Activated T-cell treated with anti-CD3 and anti-CD28 coated beads, Interleukin-2, amount 50 U/mL, for 1 hour (primary cell): ENCODE results near the gene PDK2.
"Not testable (repeated sequence)": the region's sequence is repeated elsewhere in the genome, so short reads cannot be mapped to it uniquely, and the experiment has no call there.

Experiments
- DNase-seq: peaks from one replicate; pipeline ENCODE4 v3.0.0-alpha.2; 2020

Gene PDK2

DNA sequence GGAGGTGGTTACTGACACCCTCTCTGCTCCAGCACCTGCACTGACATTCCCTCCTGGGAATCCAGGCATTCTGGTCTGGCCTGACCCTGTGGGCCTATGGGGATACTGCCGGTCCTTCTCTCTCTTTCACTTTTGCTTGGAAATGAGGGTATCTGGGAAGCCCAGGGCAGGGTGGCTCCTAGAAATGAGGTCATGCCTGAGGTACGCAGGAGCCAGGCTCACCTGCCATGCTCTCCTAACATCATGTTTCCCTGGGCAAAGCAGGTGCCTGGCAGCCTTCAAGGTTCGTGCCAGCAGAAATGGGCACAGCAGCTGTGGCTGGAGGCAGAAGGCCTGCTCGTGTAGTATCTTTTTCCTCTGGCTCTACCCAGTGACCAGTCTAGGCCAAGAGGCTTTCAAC, 35.9 kb upstream of the PDK2 start:
- DNase-seq = no peak

DNA sequence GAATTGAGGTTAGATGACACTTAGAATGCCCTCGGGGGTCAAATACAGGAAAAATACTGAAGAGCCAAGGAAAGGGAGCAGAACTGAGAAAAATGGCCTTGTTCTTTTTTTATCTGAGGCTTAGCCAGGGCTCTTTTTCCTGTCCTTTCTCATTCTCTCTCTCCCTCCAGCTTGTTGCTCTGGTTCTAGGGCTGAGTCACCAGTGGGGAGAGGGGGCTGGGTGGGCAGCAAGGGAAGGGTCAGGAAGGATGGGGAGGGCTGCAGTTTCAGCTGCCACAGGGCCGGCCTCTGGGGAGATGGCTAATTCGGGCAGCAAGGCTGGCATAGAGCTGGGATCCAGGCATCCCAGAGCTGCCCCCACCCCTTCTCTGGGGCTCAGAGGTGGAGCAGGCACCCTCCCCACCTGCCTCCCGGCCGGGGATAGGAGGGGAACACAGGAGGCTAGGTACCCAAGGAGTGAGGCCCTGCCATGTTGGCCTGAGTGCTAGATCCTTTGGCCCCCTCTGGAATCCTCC, 35.3 kb upstream of the PDK2 start:
- no peak for DNase-seq

DNA sequence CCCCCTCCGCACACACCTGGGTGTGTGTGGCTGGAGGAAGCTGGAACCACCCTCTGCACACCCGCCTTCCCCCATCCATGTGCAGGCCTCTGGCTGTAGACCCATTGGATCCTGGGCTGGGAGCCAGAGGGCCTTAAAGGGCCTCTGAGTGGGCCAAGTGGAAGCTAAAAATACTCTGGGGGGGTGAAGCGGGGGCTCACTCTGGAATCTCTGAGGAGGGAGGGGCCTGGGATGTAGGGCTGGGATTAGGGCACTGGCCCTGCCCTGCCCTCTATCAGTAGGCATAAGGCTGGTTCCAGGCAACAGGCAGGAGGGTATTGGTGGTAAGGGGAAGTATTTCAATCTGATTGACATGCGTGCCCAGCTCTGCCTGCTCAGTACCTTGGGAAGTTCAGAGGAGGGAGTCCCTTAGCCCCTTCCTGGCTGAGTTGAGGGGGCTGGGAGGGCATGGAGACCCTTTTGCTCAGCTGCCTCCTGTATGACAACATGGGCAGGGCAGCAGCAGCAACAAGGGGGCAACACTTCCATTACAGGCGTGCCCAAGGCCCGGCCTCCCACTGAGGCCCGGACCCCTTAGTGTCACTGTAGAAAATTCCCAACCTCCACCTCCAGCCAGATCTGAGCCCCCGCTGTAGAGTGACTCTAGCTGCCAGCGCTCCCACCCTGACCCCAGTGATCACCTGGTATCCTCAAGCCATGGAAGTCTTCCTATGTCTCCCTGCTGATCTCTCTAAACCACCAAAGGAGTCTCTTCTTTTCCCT, 34.0 kb upstream of the PDK2 start:
- DNase-seq = no peak

DNA sequence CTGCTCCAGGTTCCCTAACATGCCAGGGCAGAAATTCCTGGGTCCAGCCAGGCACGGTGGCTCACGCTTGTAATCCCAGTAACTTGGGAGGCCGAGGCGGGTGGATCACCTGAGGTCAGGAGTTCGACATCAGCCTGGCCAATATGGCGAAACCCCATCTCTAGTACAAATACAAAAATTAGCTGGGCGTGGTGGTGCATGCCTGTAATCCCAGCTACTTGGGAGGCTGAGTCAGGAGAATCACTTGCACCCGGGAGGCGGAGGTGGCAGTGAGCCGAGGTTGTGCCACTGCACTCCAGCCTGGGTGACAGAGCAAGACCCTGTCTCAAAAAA, 33.5 kb upstream of the PDK2 start:
- DNase-seq = not testable (repeated sequence)

DNA sequence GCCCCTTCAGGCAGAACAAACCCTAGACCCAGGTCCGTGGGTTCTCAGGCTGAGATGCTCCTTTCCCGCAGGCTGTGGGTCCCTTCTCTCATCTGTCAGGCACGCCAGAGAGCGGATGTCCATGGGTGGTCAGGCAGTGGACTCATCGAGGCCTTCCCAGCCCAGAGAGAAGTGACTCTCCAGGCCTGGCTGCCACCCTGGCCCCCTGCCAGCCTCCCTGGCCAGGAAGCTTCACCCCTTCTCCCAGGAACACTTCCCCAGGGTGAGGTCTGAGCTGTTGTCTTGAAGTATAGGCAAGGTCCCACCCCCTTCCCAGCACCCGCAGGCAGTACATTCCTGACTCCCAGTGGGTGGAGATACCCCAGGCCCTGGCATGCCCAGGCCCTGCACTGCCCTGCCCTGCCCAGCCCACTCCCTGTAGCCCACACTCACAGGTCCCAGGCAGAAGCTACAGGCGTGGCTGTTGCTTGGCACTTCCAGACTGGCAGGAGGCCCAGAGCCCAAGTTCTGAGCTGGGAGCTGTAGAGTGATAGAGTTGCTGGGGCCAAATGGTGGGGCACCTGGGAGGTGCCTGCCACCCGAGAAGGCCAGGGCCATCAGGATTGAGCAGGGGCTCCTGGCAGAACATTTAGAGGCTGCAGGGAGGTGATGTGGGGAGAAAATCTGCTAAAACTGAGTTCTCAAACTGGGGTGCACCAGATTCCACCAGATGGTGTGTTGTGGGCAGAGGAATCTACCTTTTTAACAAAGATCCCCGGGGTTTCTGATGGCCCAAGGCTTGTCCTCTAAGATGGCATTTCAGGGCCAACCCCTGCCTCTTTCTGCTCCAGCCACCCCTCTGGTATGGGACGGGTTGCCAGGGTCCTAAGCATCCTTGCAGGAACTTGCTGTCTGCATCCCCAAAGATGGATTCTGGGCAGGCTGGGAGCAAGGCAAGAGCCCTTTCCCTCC, 32.6 kb upstream of the PDK2 start:
- DNase-seq = no peak

DNA sequence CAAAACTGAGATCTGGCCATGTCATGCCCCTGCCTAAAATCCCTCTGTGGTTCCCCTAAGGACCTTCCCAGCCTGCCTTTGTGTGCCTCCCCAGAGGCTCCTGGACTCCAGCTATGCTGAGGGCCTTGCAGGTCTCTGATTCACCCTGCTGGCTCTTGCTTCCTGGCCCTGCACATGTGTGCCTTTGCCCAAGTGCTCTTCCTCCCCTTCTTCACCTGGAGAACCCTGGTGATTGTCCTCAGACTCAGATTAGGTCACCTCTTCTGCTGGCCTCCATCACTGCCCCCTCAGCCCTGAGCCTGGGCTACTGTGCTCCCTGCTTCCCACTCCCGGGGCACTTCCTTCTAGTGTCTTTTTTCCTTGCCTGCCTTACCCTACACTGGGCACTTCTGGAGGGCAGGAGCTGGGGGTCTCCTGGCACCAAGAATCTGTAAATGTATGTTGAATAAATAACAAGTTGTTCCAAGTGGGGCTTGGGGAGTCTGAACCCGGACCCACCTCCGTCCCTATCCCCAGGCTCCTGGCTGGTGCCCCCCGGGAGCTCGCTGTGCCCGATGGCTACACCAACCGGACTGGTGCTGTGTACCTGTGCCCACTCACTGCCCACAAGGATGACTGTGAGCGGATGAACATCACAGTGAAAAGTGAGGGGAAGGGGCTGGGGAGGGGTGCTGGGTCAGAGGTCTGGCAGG, 31.4 kb upstream of the PDK2 start:
- DNase-seq = no peak

DNA sequence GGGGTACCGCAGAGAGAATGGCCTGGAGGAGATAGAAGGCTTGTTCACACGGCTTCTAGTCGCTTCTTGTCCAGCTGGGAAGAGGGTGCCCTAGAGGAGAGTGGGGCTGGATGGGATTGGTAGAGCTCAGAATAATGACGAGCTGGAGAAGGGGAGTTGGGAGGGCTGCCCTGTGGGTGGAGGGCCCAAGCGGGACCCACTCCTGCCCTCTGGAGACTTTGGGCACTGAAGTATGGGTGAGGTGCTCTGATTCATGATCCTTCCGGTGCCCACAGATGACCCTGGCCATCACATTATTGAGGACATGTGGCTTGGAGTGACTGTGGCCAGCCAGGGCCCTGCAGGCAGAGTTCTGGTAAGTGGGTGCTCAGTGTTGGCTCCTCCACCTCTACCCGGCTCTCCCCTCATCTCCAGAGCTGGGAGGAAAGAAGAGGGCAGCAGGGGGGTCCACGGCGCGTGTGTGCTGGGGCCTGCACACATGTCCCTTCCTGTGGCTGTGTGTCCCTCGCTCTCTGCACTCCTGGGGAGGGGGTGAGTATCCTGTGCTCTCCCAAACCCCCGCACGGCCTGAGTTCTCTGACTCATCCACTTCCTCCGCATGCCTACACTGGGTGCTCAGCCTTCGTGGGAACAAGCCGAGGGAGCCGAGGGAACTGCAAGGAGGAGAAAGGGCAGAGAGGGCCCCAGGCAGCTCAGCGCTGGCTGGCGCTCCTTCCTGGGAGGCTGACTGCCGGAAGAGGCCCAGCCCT, 30.7 kb upstream of the PDK2 start:
- no peak for DNase-seq

DNA sequence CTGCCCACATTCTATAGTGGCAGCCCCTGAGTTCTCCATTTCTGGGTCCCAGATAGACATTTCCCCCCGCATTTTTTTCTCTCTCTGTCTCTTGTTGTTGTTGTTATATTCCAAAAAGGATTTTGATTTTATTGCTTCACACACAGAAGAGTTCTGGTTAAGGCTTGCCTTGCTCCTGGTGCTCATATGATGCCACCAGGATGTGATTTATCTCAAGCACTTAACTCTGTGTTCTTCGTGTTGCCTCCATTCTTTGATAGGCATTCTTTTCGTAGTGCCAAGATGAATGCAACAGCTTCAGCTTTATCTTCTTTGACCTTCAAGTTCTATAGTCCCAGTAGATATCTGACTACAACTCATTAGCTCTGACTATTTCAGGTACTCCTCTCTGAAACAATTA, 30.1 kb upstream of the PDK2 start:
- no peak for DNase-seq

DNA sequence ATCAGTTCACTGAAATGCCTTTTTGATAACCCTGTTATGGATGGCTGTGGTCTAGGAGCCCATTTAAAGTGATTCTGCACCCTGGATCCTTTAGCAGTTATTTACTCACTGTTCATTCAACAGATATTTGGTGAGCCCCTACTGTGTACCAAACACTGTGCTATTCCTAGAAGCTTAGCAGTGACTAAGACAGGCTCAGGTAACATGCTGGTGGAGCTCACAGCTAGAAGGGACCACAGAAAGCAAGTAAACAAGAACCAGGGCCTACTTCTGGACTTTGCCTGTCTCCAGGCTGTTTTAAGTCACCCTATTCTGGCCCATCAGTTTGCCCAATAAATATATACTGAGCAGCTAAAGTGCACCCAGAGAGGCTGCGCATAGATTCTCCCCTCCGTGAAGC, 28.2 kb upstream of the PDK2 start:
- no peak for DNase-seq

DNA sequence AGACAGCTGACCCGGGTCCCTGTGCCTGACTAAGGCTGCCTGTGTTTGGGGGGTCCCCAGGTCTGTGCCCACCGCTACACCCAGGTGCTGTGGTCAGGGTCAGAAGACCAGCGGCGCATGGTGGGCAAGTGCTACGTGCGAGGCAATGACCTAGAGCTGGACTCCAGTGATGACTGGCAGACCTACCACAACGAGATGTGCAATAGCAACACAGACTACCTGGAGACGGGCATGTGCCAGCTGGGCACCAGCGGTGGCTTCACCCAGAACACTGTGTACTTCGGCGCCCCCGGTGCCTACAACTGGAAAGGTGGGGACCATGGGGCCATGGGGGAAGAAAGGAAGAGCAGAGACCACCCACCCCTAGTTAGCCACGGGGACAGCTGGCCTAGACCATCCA, 27.2 kb upstream of the PDK2 start:
- no peak for DNase-seq

DNA sequence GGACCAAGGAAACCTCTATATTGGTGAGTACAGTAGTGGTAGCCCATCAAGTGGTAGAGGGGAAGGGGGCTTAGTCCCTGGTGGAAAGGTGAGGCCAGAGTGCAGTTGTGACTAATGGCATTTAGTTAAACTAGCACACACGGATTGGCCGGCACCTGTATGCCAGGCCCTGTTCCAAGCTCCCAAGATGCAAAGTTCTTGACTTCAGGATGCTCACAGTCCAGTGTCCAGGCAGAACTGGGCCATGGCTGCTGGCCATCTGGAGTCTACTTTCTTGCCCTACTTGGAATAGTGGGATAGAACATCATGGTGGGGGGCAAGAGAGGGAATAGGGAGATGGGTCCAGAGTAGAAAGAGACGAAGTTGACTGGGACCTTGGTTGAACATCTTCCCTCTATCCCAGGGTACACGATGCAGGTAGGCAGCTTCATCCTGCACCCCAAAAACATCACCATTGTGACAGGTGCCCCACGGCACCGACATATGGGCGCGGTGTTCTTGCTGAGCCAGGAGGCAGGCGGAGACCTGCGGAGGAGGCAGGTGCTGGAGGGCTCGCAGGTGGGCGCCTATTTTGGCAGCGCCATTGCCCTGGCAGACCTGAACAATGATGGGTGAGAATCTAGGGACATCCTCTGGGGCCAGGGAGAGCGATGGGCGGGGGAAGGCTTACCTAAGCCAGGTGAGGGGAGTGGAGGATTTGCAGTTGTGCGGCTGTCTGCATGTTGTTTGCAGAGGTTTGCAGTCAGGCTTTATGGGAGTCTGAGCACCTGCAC, 24.1 kb upstream of the PDK2 start:
- no peak for DNase-seq

DNA sequence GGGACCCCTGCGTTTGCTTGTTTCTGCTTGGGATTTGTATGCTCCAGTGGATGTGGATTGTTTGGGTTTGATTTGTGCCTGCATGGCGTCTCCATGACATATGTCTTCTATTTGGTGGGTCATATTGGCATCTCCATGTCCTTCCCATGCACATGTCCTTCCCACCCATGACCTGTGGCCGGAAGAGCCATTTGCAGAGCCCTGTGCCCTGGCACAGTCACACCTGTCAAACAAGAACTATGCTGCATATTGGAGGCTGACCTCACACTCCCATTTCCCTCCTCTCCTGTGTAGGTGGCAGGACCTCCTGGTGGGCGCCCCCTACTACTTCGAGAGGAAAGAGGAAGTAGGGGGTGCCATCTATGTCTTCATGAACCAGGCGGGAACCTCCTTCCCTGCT, 23.5 kb upstream of the PDK2 start:
- no peak for DNase-seq

DNA sequence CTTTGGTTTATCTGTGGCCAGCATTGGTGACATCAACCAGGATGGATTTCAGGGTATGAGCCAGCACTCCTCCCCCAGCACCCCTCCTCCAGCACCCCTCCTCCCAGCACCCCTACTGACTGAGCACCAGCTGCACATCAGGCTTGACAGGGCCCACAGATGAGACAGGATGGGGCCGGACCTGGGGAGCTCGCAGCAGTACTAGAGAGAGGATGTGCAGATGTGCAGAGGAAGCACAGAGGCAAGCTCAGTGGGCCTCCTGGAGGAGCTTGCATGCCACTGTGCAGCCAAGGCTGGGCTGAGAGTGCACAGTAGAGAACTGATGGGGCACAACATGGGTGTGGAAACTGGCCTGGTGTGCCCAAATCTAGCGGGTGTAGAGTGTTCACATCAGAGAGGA, 23.0 kb upstream of the PDK2 start:
- no peak for DNase-seq

DNA sequence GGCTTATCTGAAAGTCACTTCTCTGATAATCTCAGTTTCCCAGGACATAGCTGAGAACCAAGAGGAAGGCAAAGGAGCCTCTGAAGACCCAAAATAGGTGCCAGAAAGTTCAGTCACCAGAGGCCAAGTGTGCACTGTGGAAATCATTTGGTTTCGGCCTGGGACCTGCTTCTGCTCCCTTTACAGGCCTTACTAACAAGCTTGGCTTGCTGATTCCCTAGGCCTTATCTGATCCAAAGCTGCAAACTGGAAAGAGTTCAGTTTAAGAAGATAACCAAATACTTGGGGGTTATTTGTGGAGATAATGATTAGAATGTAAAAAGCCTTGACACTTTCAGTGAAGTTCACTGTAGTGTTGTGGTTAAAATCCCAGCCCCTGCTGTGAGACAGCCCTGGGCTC, 22.2 kb upstream of the PDK2 start:
- DNase-seq = no peak

DNA sequence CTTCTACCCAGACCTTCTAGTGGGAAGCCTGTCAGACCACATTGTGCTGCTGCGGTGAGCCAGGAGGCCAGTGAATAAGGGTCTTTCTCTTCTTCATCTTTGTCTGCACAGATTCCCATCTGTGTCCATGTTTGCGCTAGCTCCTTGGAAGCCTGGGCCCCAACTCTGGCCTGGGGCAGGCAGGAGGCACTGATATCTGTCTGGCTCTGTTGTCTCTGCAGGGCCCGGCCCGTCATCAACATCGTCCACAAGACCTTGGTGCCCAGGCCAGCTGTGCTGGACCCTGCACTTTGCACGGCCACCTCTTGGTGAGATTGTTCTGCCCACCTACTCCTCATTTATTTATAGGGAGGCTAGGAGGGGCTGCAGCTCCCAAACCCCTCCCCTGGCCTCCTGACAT, 20.9 kb upstream of the PDK2 start:
- DNase-seq = no peak

DNA sequence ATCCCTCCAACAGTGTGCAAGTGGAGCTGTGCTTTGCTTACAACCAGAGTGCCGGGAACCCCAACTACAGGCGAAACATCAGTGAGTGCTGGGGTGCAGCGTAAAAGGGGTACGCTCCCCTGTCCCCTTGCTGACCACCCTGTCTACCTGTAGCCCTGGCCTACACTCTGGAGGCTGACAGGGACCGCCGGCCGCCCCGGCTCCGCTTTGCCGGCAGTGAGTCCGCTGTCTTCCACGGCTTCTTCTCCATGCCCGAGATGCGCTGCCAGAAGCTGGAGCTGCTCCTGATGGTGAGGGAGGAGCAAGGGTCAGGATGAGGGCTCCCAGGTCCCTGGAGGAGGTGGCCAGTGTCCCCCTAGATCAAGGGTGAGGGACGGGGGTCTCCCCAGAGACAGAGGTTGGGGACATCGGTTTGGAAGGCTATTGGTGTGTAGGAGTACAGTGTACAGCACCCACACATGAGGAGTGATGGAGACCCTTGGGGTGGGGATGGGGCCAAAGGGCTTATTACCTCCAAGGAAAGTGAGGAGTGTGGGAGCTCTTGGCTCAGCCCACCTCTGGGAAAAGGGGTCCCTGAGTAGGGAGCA, 19.6 kb upstream of the PDK2 start:
- DNase-seq = no peak

DNA sequence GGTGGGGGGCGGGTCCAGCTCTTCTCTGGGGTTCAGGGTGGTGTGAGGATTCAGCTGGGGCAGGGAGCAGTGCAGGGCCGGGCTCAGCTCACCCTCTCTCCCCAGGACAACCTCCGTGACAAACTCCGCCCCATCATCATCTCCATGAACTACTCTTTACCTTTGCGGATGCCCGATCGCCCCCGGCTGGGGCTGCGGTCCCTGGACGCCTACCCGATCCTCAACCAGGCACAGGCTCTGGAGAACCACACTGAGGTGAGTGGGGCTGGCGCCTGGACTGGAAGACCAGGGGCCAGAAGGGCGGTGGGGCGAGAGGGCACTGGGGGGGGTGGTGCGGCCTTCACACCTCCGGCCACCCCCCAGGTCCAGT, 18.9 kb upstream of the PDK2 start:
- DNase-seq = no peak

DNA sequence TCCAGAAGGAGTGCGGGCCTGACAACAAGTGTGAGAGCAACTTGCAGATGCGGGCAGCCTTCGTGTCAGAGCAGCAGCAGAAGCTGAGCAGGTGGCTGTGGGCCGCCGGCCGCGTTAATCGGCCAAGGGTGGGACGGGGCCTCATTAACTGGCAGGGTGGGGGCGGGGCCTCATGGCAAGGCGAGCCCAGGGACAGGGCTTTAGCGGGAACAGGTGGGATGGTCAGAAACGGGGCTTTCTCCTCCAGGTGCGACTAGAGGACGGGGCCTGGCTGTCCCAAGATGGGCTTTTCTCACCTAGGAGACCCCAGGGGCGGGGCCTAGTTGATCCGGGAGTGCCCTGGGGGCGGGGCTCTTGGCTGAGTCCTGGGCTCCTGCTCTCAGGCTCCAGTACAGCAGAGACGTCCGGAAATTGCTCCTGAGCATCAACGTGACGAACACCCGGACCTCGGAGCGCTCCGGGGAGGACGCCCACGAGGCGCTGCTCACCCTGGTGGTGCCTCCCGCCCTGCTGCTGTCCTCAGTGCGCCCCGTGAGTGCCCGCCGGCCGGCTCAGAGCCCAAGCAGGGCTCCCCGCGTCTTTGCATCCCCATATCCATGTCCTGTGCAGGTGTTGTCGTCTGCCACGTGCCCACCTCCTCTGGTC, 18.4 kb upstream of the PDK2 start:
- DNase-seq = no peak

DNA sequence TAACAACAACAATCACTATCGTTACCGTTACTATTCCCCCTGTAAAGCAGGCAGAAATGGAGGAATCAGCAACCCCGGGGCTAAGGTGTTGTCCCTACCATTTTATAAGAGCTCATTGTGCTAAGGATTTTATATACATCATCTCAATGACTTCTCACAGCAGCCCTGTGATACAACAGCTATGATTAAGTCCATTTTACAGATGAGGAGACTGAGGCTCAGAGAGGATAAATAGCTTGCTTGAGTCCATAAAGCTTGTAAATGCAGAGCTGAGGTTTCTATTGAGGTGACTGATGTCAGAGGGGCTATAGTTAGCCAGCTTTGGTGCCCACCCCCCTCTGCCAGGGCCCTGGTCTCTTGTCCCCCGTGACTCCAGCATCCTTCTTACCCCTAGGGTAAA, 16.7 kb upstream of the PDK2 start:
- no peak for DNase-seq

DNA sequence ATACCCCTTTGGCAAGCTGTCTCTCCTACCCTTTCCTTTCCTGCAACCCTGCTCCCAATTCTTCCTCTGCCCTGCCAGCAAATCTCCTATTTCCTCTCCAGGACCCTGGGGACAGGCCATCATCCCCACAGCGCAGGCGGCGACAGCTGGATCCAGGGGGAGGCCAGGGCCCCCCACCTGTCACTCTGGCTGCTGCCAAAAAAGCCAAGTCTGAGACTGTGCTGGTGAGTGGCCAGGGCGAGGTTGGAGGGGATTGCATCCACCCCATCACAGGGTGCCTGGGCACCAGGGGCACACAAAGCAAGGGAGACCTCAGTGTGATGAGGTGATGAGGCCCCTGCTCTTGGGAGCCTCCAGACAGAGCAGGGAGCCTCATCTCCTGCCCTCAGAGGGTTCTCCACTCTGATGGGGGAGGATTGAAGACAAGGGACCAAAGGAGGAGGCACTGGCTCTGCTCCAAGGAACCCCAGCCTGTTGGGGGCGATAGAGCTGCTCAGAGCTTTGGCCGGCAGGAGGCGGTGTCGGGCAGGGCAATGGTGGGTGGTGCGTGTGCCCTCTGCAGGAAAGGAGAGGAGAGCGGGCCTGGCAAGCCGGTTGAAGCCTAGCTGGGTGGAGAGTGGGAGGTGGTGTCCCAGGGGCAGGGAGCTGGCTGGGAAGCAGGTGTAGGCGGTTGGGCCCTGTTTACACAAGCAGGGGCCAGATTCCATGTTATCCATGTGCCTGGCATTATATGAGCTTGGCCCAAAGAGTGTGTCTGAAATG, 15.6 kb upstream of the PDK2 start:
- DNase-seq = no peak
